ENCODE data around the gene TRIM66.

- TF ChIP-seq POLR2AphosphoS5 (IDR thresholded peaks at IDR 0.05) (no peak), CTCF (IDR thresholded peaks at IDR 0.05) (no peak)
Measured at GRCh38 chr11:8686325-8686724, 3.9 kb upstream of the TRIM66 start.

Data from gastroesophageal sphincter (tissue), 3 donors.